Activated T-cell treated with anti-CD3 and anti-CD28 coated beads for 4 hours (primary cell): Measurements from ENCODE around the gene ALDH7A1.

ENCODE experiments used
- DNase-seq: peaks from one replicate; pipeline ENCODE4 v3.0.0-alpha.2; 2020

The ALDH7A1 gene

GRCh38 chr5:126506079-126506478 lies 88.9 kb downstream of the ALDH7A1 start:
- no peak for DNase-seq

- no peak for DNase-seq
Measured at GRCh38 chr5:126503602-126504104, 91.4 kb downstream of the ALDH7A1 start.

- DNase-seq = no peak
Measured at GRCh38 chr5:126501448-126501847, 93.6 kb downstream of the ALDH7A1 start.

GRCh38 chr5:126499853-126500342 lies 95.1 kb downstream of the ALDH7A1 start:
- DNase-seq = no peak

GRCh38 chr5:126499278-126499677 lies 95.7 kb downstream of the ALDH7A1 start:
- DNase-seq = no peak

- DNase-seq = no peak
Measured at GRCh38 chr5:126497506-126497905, 97.5 kb downstream of the ALDH7A1 start.

GRCh38 chr5:126494393-126494792 lies 100.6 kb downstream of the ALDH7A1 start:
- DNase-seq = no peak

GRCh38 chr5:126492939-126493338 lies 102.1 kb downstream of the ALDH7A1 start:
- DNase-seq = no peak

GRCh38 chr5:126490167-126490940 lies 104.7 kb downstream of the ALDH7A1 start:
- DNase-seq = no peak

- no peak for DNase-seq
Measured at GRCh38 chr5:126488443-126489065, 106.5 kb downstream of the ALDH7A1 start.

GRCh38 chr5:126487596-126487995 lies 107.4 kb downstream of the ALDH7A1 start:
- DNase-seq = no peak

- no peak for DNase-seq
Measured at GRCh38 chr5:126486332-126486731, 108.7 kb downstream of the ALDH7A1 start.

GRCh38 chr5:126484253-126484652 lies 110.8 kb downstream of the ALDH7A1 start:
- no peak for DNase-seq

GRCh38 chr5:126483156-126483555 lies 111.9 kb downstream of the ALDH7A1 start:
- no peak for DNase-seq

- DNase-seq = no peak
Measured at GRCh38 chr5:126482591-126482990, 112.4 kb downstream of the ALDH7A1 start.

GRCh38 chr5:126481243-126481642 lies 113.8 kb downstream of the ALDH7A1 start:
- DNase-seq = no peak
